Gastroesophageal sphincter (tissue), 4 donors: ENCODE results near the gene VPS45. TPM values are rescaled to one million over a fixed set of nuclear protein-coding genes. Genes with fewer than 3 reads are reported as not detected.

Experiments
- ATAC-seq: fragments of 150-250 bp; one replicate; pipeline ENCODE4 v1.9.1; 2016; ENCODE audit warnings: mild to moderate bottlenecking, moderate library complexity
- H3K27ac ChIP-seq, 4 donors: fragments of 200-600 bp; sonication (generic) in 3 of 4; 1 replicate in 3 of 4; 2 replicates in 1 of 4; pipeline ENCODE4 v1.5.1; 2016 to 2019
- H3K27me3 ChIP-seq: fragments of 200-600 bp; sonication (generic); one replicate; pipeline ENCODE4 v1.5.1; 2019
- H3K36me3 ChIP-seq, 2 donors: fragments of 200-600 bp; sonication (generic); one replicate each; pipeline ENCODE4 v1.5.1; 2019; ENCODE audit warnings: control low read depth in 1 of 2
- H3K4me1 ChIP-seq, 3 donors: fragments of 200-600 bp; sonication (generic); 1 replicate in 2 of 3; 2 replicates in 1 of 3; pipeline ENCODE4 v1.5.1; 2016 to 2019; ENCODE audit warnings: control low read depth in 2 of 3
- H3K4me3 ChIP-seq, 2 donors: fragments of 200-600 bp; sonication (generic); one replicate each; pipeline ENCODE4 v1.5.1; 2019; ENCODE audit warnings: mild to moderate bottlenecking in 1 of 2, moderate library complexity in 1 of 2
- H3K9me3 ChIP-seq, 3 donors: fragments of 200-600 bp; sonication (generic); one replicate each; pipeline ENCODE4 v1.5.1; 2017 to 2019; ENCODE audit warnings: control low read depth in 2 of 3
- CTCF ChIP-seq, 4 experiments: fragments of 200-600 bp in 2 of 4; fragments of 450-650 bp in 2 of 4; sonication (generic) in 1 of 4; IDR thresholded peaks; one replicate each; pipeline ENCODE4 v1.5.1; 2017 to 2019; ENCODE audit warnings: antibody characterized with exemption in 4 of 4, mild to moderate bottlenecking in 2 of 4, moderate library complexity in 2 of 4
- EP300 ChIP-seq: sonication (generic); formaldehyde crosslinking; IDR thresholded peaks from one replicate; pipeline ENCODE4 v1.6.1; 2017; ENCODE audit warnings: antibody characterized with exemption, mild to moderate bottlenecking
- POLR2A ChIP-seq, 2 donors: fragments of 450-650 bp; IDR thresholded peaks; one replicate each; pipeline ENCODE4 v1.6.1; 2017; ENCODE audit warnings: antibody characterized with exemption in 2 of 2, mild to moderate bottlenecking in 2 of 2, moderate library complexity in 1 of 2
- POLR2AphosphoS5 ChIP-seq: sonication (generic); formaldehyde crosslinking; IDR thresholded peaks from one replicate; pipeline ENCODE4 v1.6.1; 2017; ENCODE audit warnings: antibody characterized with exemption
- WGBS, 2 donors: methylation state at CpG; one replicate each; pipeline ENCODE4 v1.1.5; 2018; ENCODE audit warnings: low coverage in 1 of 2; 5-methylcytosine and 5-hydroxymethylcytosine counted together
- total RNA-seq, 4 donors: library from RNA; depleted of rRNA; stranded (reverse); fragments of >200 nt; gene quantifications; one replicate each; pipeline ENCODE4 v1.1.0, GENCODE V29; 2016

VPS45 gene
- total RNA-seq, 4 donors from 2014 or later, result 44.7 to 75.8 (median 50.4) TPM

- Histone ChIP-seq H3K9me3 (no peaks in the 10 kb centered on the region), H3K27me3 (no peaks in the 10 kb centered on the region), H3K36me3 (peaks cover 0 to 26% of the 10 kb centered on the region in 2 donors), H3K4me1 (peaks cover 4 to 69% (median 18%) of the 10 kb centered on the region in 3 donors), H3K4me3 (peak overlapping the region; percentile 62 to 92), H3K27ac (peak overlapping the region; percentile 97 to 99 (median 98))
- 0% methylated on average over 7 of the region's 114 CpGs; no CpG with 5 or more reads in 1 of the 2 donors for WGBS, 2 donors
- TF ChIP-seq POLR2A (IDR thresholded peaks at IDR 0.05) (peak; percentile 46 to 89), POLR2AphosphoS5 (peak; percentile 4), EP300 (no peak)
- no peak for ATAC-seq
Observed at GRCh38 chr1:150150133-150151021, 82.8 kb downstream of the VPS45 start.

- Histone ChIP-seq H3K36me3 (peaks cover 0 to 38% of the 10 kb centered on the region in 2 donors), H3K27me3 (no peaks in the 10 kb centered on the region), H3K9me3 (no peaks in the 10 kb centered on the region), H3K4me3 (peak overlapping the region; percentile 62 to 92), H3K27ac (peak overlapping the region; percentile 97 to 99 (median 98)), H3K4me1 (peaks cover 11 to 80% (median 18%) of the 10 kb centered on the region in 3 donors)
- WGBS, 2 donors, result 10 to 18% methylated on average over 9 to 14 of the region's 15 CpGs
- TF ChIP-seq CTCF (IDR thresholded peaks at IDR 0.05) (no peak), EP300 (no peak), POLR2A (IDR thresholded peaks at IDR 0.05) (peak; percentile 65 to 79), POLR2AphosphoS5 (peak; percentile 5)
- ATAC-seq, result peak; percentile 51
Observed at GRCh38 chr1:150151291-150152181, 84.0 kb downstream of the VPS45 start.

GRCh38 chr1:150152182-150152536, 84.6 kb downstream of the VPS45 start:
- peak; percentile 40 for TF ChIP-seq EP300
- peak; percentile 87 for TF ChIP-seq POLR2AphosphoS5
- peak in 1 of 2 donors; percentile 8 for TF ChIP-seq POLR2A (IDR thresholded peaks at IDR 0.05)
- no peak for TF ChIP-seq CTCF (IDR thresholded peaks at IDR 0.05)
- peaks cover 0 to 44% of the 10 kb centered on the region in 2 donors for H3K36me3 ChIP-seq
- WGBS, 2 donors, result 10% methylated on average over 2 of the region's 2 CpGs; no CpG with 5 or more reads in 1 of the 2 donors
- peaks cover 14 to 84% (median 18%) of the 10 kb centered on the region in 3 donors for H3K4me1 ChIP-seq
- H3K27me3 ChIP-seq, result no peaks in the 10 kb centered on the region
- H3K4me3 ChIP-seq, result peak overlapping the region; percentile 62 to 92
- peak overlapping the region; percentile 97 to 99 (median 98) for H3K27ac ChIP-seq
- peak; percentile 57 for ATAC-seq
- H3K9me3 ChIP-seq, result no peaks in the 10 kb centered on the region

- no peak for ATAC-seq
- Histone ChIP-seq H3K27me3 (no peaks in the 10 kb centered on the region), H3K9me3 (no peaks in the 10 kb centered on the region), H3K27ac (peak overlapping the region; percentile 97 to 99 (median 98)), H3K36me3 (peaks cover 3 to 52% of the 10 kb centered on the region in 2 donors), H3K4me1 (peaks cover 17 to 84% (median 18%) of the 10 kb centered on the region in 3 donors), H3K4me3 (peak overlapping the region; percentile 25 to 92)
- WGBS, 2 donors, result 28 to 35% methylated on average over 5 to 6 of the region's 8 CpGs
- TF ChIP-seq EP300 (no peak), POLR2AphosphoS5 (peak; percentile 76)
Observed at GRCh38 chr1:150152772-150153456, 85.3 kb downstream of the VPS45 start.

GRCh38 chr1:150154143-150154542, 86.6 kb downstream of the VPS45 start:
- peak overlapping the region; percentile 97 to 99 (median 98) for H3K27ac ChIP-seq
- H3K4me3 ChIP-seq, result peak overlapping the region in 1 of 2 donors; percentile 92
- 20 to 30% methylated on average over 2 of the region's 4 CpGs for WGBS, 2 donors
- no peaks in the 10 kb centered on the region for H3K27me3 ChIP-seq
- no peak for ATAC-seq
- peaks cover 19 to 84% (median 21%) of the 10 kb centered on the region in 3 donors for H3K4me1 ChIP-seq
- TF ChIP-seq EP300 (no peak), POLR2AphosphoS5 (peak; percentile 91), CTCF (IDR thresholded peaks at IDR 0.05) (no peak), POLR2A (IDR thresholded peaks at IDR 0.05) (no peak)
- peaks cover 3 to 64% of the 10 kb centered on the region in 2 donors for H3K36me3 ChIP-seq
- H3K9me3 ChIP-seq, result no peaks in the 10 kb centered on the region
